ENCODE measurements around the gene DCAF11.

Gene DCAF11

DNA sequence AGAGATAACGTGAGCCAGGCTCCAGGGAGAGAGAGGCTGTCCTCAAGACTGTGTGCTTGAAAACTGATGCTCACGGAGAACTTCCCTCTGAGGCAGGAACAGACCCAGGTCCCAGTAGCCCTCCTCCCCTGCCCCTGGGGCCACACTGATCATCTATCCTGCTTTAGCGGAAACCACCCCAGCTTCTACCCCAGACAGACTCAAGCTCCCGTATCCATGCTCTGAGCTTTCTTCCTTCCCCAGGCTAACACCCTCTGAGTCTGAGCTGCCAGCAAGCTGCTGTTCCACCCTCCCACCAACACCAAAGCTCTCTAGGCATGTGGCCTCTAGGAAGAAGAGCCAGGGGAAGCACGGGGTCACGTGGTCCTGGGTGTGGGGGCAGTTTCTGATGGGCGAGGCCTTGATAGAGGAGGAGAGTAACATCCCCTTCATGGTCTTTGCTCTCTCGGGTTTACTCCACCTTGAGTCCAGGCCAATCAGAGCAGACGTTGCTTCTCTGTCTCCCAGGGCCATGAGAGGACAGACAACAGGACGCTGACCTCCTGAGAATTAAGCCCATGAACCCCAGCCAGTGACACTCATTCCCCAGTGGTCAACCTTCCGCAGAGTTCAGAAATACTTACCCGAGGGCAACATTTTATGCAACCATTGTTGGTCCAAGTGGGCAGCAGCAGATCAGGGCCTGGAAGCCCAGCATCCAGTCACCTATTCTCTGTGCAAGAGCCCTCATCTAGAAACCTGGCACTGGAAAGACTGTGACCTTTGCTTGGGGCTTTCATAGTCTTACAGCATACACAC, 19.1 kb upstream of the DCAF11 start:
- peak; percentile 36 for DNase-seq (ENCODE audit: low read depth)
- peak overlapping the region; percentile 74 for H3K4me3 ChIP-seq (ENCODE audit: control insufficient read depth, low read depth, low read length)
- TF ChIP-seq, protein P1, sequence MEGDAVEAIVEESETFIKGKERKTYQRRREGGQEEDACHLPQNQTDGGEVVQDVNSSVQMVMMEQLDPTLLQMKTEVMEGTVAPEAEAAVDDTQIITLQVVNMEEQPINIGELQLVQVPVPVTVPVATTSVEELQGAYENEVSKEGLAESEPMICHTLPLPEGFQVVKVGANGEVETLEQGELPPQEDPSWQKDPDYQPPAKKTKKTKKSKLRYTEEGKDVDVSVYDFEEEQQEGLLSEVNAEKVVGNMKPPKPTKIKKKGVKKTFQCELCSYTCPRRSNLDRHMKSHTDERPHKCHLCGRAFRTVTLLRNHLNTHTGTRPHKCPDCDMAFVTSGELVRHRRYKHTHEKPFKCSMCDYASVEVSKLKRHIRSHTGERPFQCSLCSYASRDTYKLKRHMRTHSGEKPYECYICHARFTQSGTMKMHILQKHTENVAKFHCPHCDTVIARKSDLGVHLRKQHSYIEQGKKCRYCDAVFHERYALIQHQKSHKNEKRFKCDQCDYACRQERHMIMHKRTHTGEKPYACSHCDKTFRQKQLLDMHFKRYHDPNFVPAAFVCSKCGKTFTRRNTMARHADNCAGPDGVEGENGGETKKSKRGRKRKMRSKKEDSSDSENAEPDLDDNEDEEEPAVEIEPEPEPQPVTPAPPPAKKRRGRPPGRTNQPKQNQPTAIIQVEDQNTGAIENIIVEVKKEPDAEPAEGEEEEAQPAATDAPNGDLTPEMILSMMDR (conservative IDR thresholded peaks at IDR 0.05; ENCODE audit: control insufficient read depth, insufficient read depth, low read depth, low read length) = no peak

DNA sequence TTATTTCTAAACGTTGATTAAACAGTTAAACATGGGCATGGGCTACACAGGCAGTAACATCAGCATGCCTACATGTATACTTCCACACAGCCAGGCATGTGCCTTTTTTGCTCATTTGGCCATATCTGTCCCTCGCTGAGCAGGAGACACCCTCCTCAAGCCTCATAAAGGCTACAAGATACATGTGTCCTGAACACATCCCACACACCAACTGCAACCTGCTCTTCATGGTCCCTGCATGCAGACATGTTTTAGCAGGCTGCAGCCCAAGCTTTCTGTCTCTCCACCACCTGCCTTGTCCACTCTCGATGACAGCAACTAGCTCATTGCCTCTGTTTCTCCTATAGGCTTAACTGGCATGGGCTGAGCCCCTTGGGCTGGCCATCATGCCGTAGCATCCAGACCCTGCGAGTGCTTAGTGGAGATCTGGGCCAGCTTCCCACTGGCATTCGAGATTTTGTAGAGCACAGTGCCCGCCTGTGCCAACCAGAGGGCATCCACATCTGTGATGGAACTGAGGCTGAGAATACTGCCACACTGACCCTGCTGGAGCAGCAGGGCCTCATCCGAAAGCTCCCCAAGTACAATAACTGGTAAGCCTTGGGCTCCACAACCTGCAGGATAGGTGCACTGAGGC, 17.9 kb upstream of the DCAF11 start:
- no peak overlapping the region for H3K4me3 ChIP-seq (ENCODE audit: control insufficient read depth, low read depth, low read length)
- TF ChIP-seq, protein P1 (conservative IDR thresholded peaks at IDR 0.05; ENCODE audit: control insufficient read depth, insufficient read depth, low read depth, low read length) = no peak
- DNase-seq (ENCODE audit: low read depth) = no peak

DNA sequence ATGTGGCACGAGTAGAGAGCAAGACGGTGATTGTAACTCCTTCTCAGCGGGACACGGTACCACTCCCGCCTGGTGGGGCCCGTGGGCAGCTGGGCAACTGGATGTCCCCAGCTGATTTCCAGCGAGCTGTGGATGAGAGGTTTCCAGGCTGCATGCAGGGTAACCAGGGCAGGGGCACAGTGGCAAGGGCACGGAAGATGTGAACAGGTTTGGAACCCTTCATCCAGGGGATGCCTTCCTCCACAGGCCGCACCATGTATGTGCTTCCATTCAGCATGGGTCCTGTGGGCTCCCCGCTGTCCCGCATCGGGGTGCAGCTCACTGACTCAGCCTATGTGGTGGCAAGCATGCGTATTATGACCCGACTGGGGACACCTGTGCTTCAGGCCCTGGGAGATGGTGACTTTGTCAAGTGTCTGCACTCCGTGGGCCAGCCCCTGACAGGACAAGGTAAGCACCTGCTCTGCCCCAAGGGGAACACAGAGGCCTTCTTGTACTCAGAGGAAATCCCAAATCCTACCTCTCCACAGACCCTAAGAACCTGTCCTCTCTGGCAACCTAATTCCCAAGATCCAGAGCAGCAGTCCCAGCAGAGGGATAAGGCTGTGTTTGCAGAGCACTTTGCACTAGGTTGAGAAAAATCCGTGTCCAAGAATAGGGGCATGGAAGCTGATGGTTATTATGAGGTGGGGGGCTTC, 16.2 kb upstream of the DCAF11 start:
- no peak for DNase-seq (ENCODE audit: low read depth)
- H3K4me3 ChIP-seq (ENCODE audit: control insufficient read depth, low read depth, low read length) = no peak overlapping the region
- TF ChIP-seq, protein P1 (conservative IDR thresholded peaks at IDR 0.05; ENCODE audit: control insufficient read depth, insufficient read depth, low read depth, low read length) = no peak

DNA sequence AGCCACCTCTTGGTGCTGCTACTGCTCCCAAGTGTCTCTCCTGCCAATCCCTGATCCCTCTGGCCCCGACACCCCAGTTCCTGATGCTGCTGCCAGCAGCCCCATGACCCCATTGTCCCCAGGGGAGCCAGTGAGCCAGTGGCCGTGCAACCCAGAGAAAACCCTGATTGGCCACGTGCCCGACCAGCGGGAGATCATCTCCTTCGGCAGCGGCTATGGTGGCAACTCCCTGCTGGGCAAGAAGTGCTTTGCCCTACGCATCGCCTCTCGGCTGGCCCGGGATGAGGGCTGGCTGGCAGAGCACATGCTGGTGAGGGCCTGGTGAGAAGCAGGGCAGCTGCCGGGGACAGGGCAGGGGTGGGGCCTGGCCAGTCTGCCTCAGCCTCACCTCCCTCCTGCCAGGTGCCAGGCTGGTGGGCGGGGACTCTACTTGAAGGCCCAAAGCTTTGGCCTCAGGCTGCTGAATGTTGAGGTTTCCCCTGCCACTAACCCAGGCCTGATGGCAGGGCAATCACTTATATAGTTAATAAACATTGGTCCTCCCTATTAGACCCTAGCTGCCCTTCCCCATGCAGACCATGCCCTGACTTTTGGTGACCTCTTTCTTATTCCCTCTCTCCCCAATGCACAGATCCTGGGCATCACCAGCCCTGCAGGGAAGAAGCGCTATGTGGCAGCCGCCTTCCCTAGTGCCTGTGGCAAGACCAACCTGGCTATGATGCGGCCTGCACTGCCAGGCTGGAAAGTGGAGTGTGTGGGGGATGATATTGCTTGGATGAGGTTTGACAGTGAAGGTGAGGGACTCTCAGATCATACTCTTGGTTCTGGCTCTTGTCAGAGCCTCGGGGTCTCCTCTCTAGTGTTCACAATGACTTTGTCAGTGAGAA, 15.4 kb upstream of the DCAF11 start:
- TF ChIP-seq, protein P1 (conservative IDR thresholded peaks at IDR 0.05; ENCODE audit: control insufficient read depth, insufficient read depth, low read depth, low read length) = no peak
- no peak for DNase-seq (ENCODE audit: low read depth)
- no peak overlapping the region for H3K4me3 ChIP-seq (ENCODE audit: control insufficient read depth, low read depth, low read length)

DNA sequence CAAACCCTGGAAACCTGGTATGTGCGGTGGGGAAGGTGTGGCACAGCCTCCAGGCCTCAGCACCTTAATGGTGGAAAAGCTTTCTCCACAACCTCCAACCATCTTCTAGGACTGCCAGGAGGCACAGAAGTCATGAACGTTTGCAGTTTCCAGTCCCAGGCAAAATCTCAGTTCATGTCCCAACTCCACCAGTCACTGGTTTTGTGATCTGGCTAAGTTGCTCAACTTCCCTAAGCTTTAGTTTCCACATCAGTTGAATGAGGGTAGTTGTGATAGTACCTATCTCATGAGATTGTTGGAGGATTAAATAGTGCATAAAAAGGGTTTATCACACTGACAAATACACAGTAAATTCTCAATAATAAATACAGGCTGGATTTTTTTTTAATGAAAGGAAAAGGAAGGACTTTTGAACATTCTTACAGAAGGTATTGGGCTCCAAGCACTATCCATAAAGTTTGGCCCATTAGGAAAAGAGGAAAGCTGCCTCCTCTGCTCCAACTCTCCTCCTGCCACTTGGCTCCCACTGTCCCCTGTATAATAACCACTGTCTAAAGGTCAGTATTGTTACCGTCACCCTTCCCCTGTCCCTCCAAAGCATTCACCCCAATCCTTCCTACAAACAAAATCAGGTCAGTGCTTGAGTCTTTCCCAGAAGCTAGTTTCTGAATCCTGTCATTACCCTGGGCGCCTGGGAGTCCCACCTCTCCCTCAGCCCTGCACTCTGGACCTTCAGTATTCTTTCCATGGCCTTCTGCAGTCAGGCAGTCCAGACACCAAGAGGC, 14.2 kb upstream of the DCAF11 start:
- TF ChIP-seq, protein P1 (conservative IDR thresholded peaks at IDR 0.05; ENCODE audit: control insufficient read depth, insufficient read depth, low read depth, low read length) = no peak
- H3K4me3 ChIP-seq (ENCODE audit: control insufficient read depth, low read depth, low read length) = no peak overlapping the region
- DNase-seq (ENCODE audit: low read depth) = no peak

Data from fibroblast of mammary gland (primary cell).